ENCODE measurements around the gene ZSWIM8. TPM values are rescaled to one million over a fixed set of nuclear protein-coding genes. Genes with fewer than 3 reads are reported as not detected.

The ZSWIM8 gene
- total RNA-seq, 1 donor from 2014 or later, result 30.5 TPM

- Mint-ChIP-seq H3K27me3 (ENCODE audit: insufficient read depth, low read depth) (peaks cover 3% of the 10 kb centered on the region), H3K4me3 (no peak overlapping the region), H3K4me1 (peaks cover 3% of the 10 kb centered on the region), H3K9me3 (no peaks in the 10 kb centered on the region), H3K36me3 (peaks cover 10% of the 10 kb centered on the region), H3K27ac (peak overlapping the region; percentile 21)
- Histone ChIP-seq H3K4me2 (no peak overlapping the region), H2AFZ (replicated peaks) (no peak overlapping the region), H3K79me2 (ENCODE audit: low read depth) (no peaks in the 10 kb centered on the region), H3K4me1 (peaks cover 4% of the 10 kb centered on the region), H3K36me3 (no peaks in the 10 kb centered on the region), H3K9me3 (ENCODE audit: low read depth) (no peaks in the 10 kb centered on the region), H3K27me3 (no peaks in the 10 kb centered on the region), H3K27ac (no peak overlapping the region), H3K9ac (no peak overlapping the region), H3K4me3 (no peak overlapping the region), H4K20me1 (ENCODE audit: low read depth) (no peaks in the 10 kb centered on the region), H3F3A (ENCODE audit: low read depth) (peaks cover 6% of the 10 kb centered on the region)
- TF ChIP-seq CTCF (IDR thresholded peaks at IDR 0.05), result no peak
- TF ChIP-seq EZH2 (IDR thresholded peaks at IDR 0.05), result no peak
- TF ChIP-seq EZH2phosphoT487 (IDR thresholded peaks at IDR 0.05), result no peak
- DNase-seq (ENCODE audit: low spot score), result no peak
Observed at GRCh38 chr10:73817826-73818225, 32.4 kb downstream of the ZSWIM8 start.

GRCh38 chr10:73818402-73818801 lies 33.0 kb downstream of the ZSWIM8 start:
- H3K4me1 Mint-ChIP-seq, result no peaks in the 10 kb centered on the region
- no peaks in the 10 kb centered on the region for H3K4me1 ChIP-seq
- H3K27ac ChIP-seq, result no peak overlapping the region
- no peaks in the 10 kb centered on the region for H3K9me3 Mint-ChIP-seq
- H3K27ac Mint-ChIP-seq, result peak overlapping the region; percentile 53
- H3K36me3 Mint-ChIP-seq, result peaks cover 10% of the 10 kb centered on the region
- H3K27me3 ChIP-seq, result no peaks in the 10 kb centered on the region
- H3K4me3 ChIP-seq, result no peak overlapping the region
- DNase-seq (ENCODE audit: low spot score), result no peak
- H3K9me3 ChIP-seq (ENCODE audit: low read depth), result no peaks in the 10 kb centered on the region
- no peak overlapping the region for H3K4me3 Mint-ChIP-seq
- no peaks in the 10 kb centered on the region for H3K36me3 ChIP-seq
- no peak overlapping the region for H2AFZ ChIP-seq (replicated peaks)
- peaks cover under 1% of the 10 kb centered on the region for H3F3A ChIP-seq (ENCODE audit: low read depth)
- no peaks in the 10 kb centered on the region for H4K20me1 ChIP-seq (ENCODE audit: low read depth)
- H3K79me2 ChIP-seq (ENCODE audit: low read depth), result no peaks in the 10 kb centered on the region
- H3K9ac ChIP-seq, result no peak overlapping the region
- no peak overlapping the region for H3K4me2 ChIP-seq
- H3K27me3 Mint-ChIP-seq (ENCODE audit: insufficient read depth, low read depth), result peaks cover 3% of the 10 kb centered on the region
- TF ChIP-seq EZH2phosphoT487 (IDR thresholded peaks at IDR 0.05) (no peak), EZH2 (IDR thresholded peaks at IDR 0.05) (no peak), CTCF (IDR thresholded peaks at IDR 0.05) (no peak)

GRCh38 chr10:73819081-73819480 lies 33.7 kb downstream of the ZSWIM8 start:
- no peaks in the 10 kb centered on the region for H3K36me3 ChIP-seq

More at GRCh38 chr10:73819081-73819480, 33.7 kb downstream of the ZSWIM8 start:
- no peak for DNase-seq (ENCODE audit: low spot score)
- Histone ChIP-seq H3K79me2 (ENCODE audit: low read depth) (no peaks in the 10 kb centered on the region), H2AFZ (replicated peaks) (no peak overlapping the region), H3K4me3 (no peak overlapping the region), H4K20me1 (ENCODE audit: low read depth) (no peaks in the 10 kb centered on the region), H3K9me3 (ENCODE audit: low read depth) (no peaks in the 10 kb centered on the region), H3K4me1 (no peaks in the 10 kb centered on the region), H3F3A (ENCODE audit: low read depth) (no peaks in the 10 kb centered on the region), H3K9ac (no peak overlapping the region), H3K4me2 (no peak overlapping the region), H3K27ac (no peak overlapping the region), H3K27me3 (no peaks in the 10 kb centered on the region)
- TF ChIP-seq CTCF (IDR thresholded peaks at IDR 0.05), result no peak
- TF ChIP-seq EZH2phosphoT487 (IDR thresholded peaks at IDR 0.05), result no peak
- no peak for TF ChIP-seq EZH2 (IDR thresholded peaks at IDR 0.05)
- Mint-ChIP-seq H3K4me3 (no peak overlapping the region), H3K36me3 (peaks cover 10% of the 10 kb centered on the region), H3K27ac (peak overlapping the region; percentile 53), H3K9me3 (no peaks in the 10 kb centered on the region), H3K27me3 (ENCODE audit: insufficient read depth, low read depth) (peaks cover 3% of the 10 kb centered on the region), H3K4me1 (no peaks in the 10 kb centered on the region)
